WI38 (cell line): ENCODE data around the gene ABHD12.
"Not testable (repeated sequence)": the region's sequence is repeated elsewhere in the genome, so short reads cannot be mapped to it uniquely, and the experiment has no call there.

Source experiments
- H3K4me3 ChIP-seq: 2 replicates; pipeline ENCODE4 v1.5.1; 2011; ENCODE audit warnings: low read depth, mild to moderate bottlenecking, control low read depth, low read length
- CTCF ChIP-seq: IDR thresholded peaks from 2 replicates; pipeline ENCODE4 v1.5.1; 2012; ENCODE audit warnings: low read depth, mild to moderate bottlenecking, control low read depth, low read length

Gene ABHD12

GRCh38 chr20:25269833-25270170 is 120.8 kb downstream of the ABHD12 start:
- TF ChIP-seq CTCF = no peak
- H3K4me3 ChIP-seq = no peak overlapping the region

DNA sequence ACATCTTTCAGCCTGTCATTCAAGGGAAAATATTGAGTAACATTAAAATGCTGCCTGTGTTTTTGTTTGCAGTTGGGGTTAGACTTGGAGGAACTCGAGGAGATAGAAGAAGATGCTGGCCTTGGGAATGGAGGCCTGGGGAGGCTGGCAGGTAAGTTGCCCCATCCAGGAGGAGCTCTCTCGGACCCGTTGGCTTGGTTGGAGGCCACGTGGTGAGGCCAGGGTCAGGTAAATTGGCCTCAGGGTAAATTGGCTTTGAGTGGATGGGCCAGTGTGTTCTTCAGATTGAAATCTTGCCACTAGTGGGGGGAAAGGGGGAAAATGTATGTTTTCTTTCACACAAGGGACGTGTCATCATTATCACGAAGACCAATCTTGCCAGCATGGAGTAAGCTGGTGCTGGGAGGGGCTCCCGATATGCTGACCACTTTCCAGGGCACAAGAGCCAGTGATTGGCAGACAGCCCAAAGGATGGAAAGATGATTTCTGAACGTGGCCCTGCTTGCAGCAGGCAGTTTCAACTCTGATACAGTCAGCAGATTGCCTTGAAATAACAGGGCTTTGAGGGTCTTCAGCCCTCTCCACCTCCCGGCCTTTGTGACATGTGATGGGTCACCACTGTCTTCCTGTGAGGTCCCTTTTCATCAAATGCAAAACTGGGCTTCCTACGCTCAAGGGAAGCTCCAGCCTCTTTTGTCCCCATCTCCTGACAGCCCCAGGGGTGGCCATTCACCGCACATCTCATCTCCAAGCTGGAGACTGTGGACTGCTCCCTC is 121.4 kb downstream of the ABHD12 start:
- no peak for TF ChIP-seq CTCF
- H3K4me3 ChIP-seq = no peak overlapping the region

DNA sequence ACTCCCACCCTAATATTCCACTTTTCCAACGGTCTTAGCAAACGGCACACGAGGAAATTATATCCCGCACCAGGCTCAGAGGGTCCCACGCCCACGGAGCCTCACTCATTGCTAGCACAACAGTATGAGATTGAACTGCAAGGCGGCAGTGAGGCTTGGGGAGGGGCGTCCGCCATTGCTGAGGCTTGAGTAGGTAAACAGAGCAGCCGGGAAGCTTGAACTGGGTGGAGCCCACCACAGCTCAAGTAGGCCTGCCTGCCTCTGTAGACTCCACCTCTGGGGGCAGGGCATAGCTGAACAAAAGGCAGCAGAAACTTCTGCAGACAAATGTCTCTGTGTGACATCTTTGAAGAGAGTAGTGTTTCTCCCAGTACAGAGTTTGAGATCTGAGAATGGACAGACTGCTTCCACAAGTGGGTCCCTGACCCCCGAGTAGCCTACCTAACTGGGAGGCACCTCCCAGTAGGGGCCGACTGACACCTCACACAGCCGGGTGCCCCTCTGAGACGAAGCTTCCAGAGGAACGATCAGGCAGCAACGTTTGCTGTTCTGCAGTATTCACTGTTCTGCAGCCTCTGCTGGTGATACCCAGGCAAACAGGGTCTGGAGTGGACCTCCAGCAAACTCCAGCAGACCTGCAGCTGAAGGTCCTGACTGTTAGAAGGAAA is 129.7 kb downstream of the ABHD12 start:
- not testable (repeated sequence) for H3K4me3 ChIP-seq

GRCh38 chr20:25259788-25260254 is 130.8 kb downstream of the ABHD12 start:
- no peak for TF ChIP-seq CTCF
- H3K4me3 ChIP-seq = no peak overlapping the region

GRCh38 chr20:25259358-25259757 is 131.3 kb downstream of the ABHD12 start:
- no peak for TF ChIP-seq CTCF
- no peak overlapping the region for H3K4me3 ChIP-seq

DNA sequence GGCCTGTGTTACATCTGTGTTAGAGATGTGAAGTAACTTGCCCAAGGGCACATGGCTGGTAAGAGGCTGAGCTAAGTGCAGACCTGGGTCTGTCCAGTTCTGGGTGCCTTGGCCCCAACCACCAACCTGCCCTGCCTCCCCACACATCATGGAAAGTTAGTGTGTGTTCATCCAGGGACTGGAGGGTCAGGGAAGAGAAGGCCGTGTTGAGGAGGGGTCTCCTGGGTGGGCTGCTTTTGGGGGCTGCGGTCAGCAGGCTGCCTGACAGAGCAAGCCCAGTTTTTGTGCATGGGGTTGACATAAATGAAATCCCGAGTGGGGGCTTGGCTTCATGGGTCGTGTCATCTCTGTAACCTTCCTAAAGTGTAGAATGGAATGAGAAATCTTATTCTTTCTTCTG is 131.8 kb downstream of the ABHD12 start:
- no peak for TF ChIP-seq CTCF
- H3K4me3 ChIP-seq = no peak overlapping the region

- H3K4me3 ChIP-seq = no peak overlapping the region
- TF ChIP-seq CTCF = no peak
These were observed 132.2 kb downstream of the ABHD12 start for GRCh38 chr20:25258476-25258805.
